ENCODE results near the gene HUWE1.
A peak's percentile ranks its signal among the peaks of the same experiment; 100 is the strongest.
"Not testable (repeated sequence)": the region's sequence is repeated elsewhere in the genome, so short reads cannot be mapped to it uniquely, and the experiment has no call there.

HUWE1 gene

GRCh38 chrX:53605004-53605403 lies 81.5 kb downstream of the HUWE1 start:
- no peak for FAIRE-seq

- no peak for FAIRE-seq
These were observed 86.6 kb downstream of the HUWE1 start for GRCh38 chrX:53599781-53600396.

DNA sequence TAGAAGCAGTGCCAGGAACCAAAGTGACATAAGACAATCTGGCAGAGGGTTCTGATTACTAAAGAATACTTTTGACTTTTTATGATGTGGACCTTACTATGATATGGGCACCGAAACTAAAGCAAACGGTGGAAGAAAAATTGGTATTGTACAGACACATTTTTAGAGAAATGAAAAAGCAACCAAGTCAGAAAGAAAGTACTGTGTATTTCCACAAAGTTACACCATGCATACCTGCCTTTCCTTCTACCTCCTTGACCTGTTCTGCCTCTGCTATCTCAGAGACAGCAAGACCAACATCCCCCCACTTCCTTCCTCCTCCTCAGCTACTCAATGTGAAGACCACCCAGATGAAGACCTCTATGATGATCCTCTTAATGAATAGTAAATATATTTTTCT lies 88.3 kb downstream of the HUWE1 start:
- no peak for FAIRE-seq

DNA sequence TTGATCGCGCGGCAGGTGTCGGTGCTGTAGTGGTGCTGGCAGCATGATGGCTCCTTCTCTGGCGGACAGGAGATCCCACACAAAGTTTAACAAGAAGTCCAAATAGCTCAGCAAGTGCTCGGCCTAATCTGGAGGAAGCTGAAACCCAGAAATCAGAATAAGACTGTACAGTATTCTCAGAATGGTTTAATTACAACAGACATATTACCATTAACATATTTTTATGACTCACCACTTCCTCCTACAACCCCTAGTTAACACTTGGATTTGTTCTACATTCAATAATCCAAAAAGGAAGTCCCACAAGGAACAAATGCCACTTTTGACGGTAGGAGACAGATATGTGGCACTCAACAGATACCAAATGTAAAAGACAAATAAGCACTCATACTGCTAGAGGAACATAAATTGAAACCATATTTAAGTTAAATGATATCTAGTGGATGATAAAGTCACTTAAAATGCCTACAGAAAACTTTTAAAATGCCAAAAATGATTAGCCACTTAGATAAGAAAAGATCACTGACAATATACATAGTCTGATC lies 91.2 kb downstream of the HUWE1 start:
- peak; percentile 95 for FAIRE-seq

- FAIRE-seq, result no peak
These were observed 92.2 kb downstream of the HUWE1 start for GRCh38 chrX:53594354-53594753.

GRCh38 chrX:53587795-53588420 lies 98.6 kb downstream of the HUWE1 start:
- no peak for FAIRE-seq

DNA sequence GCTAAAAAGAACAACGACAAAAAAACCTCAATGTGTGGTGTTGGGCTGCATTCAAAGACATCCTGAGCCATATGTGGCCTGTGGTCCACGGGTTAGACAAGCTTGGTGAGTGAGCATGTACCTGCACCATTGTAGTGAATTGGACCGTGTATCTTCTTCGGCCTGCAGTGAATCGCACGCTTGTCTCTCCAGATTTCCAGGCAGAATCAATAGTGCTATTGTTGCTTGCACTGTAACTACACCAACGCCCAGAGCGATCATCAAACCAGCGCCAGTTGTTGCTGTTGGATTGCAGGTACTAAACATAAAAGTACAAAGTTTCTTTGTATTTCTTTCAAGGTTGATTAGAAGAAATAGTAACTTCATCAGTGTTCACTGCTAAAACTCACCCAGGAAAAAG lies 101.6 kb downstream of the HUWE1 start:
- no peak for FAIRE-seq

- FAIRE-seq, result no peak
These were observed 102.9 kb downstream of the HUWE1 start for GRCh38 chrX:53583571-53583970.

GRCh38 chrX:53580742-53581504 lies 105.6 kb downstream of the HUWE1 start:
- FAIRE-seq, result no peak

GRCh38 chrX:53571494-53571893 lies 115.0 kb downstream of the HUWE1 start:
- no peak for FAIRE-seq

DNA sequence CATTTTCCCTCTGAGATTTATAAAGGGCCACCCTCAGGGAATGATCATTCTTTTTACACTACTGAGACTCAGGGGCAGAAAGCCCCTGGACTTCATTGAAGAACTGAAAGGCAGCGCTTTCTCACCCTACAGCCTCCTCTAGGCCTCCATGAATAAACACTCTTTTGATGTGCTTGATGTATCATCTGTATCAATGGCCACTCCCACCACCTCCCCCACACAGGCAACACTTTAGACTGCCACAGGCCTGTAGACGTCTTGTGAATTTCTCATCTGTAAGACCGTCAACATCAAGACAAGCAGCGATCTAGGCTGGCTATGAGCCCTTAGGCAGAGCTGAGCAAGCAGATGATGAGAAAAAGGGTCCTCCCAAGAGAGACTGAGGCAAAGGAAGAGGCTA lies 123.2 kb downstream of the HUWE1 start:
- FAIRE-seq, result no peak

DNA sequence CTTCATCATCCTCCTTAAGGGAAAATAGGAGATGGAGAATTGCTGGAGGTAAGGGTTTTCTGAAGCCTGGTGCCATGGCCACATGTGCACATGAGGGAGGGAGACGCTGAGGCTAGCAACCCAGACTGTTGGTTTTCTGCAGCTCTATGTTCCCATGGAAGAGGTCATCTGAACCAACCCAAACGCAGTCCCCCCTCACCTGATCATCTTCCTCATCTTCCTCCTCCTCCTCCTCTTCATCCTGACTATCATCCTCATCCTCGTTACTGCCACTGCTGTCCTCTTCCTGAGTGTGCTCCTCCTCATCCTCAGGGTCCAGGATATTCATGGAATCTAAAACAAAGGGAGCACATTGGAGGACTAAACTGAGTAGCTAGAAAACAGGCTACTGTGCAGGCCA lies 124.6 kb downstream of the HUWE1 start:
- FAIRE-seq, result no peak

GRCh38 chrX:53558646-53559045 lies 127.9 kb downstream of the HUWE1 start:
- FAIRE-seq, result no peak

GRCh38 chrX:53556868-53557267 lies 129.7 kb downstream of the HUWE1 start:
- FAIRE-seq, result no peak

DNA sequence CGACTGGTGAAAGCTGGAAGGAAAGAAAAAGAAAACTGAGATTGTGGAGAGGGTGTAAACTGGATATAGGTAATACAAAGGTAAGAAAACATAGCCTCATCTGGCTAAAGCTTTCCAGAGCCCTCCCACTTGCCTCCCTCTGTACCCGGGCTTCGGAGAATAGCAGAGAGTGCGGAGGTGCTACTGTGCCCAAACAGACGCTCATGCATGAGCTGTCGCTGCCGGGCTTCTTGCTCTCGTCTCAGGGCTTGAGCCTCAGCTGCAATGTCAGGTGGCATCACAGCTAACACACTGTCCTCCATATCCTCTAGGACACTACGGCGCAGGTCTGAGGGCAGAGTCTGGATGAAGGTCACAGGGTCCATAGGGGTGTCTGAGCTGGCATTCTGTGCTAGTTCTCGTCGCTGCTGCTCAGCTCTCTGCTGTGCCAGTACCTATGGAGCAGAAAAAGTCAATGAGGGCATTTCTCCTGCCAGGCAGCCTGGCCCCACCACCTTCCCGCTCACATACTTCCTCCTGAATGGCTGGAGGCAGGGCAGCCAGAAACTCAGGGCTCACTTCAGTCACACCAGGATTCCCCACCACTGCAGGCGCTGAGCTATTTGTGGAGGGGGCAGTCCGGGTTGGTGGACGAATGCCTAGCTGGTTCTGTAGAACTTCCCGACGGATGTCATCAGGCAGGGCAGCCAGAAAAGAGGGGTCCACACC lies 135.6 kb downstream of the HUWE1 start:
- FAIRE-seq, result no peak

- no peak for FAIRE-seq
These were observed 138.9 kb downstream of the HUWE1 start for GRCh38 chrX:53547668-53548067.

DNA sequence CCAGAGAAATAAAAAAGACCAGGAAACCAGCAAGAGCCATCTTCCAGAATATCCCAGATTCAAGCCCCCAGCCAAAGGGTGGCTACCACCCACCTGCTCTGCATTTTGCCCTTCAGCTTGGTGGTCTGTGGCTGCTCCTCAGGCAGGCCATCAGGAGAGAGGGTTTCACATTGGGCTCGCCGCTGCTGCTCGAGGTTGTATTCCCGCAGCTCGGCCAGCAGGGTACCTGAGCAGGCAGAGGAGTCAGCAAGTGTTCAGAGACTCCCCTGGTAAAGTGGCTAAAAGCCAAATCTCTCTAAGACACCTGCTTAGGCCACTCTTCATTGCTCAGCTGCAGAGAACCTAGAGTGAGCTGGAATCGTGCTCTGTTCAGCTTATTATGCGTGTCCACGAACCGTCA lies 141.6 kb downstream of the HUWE1 start:
- FAIRE-seq, result no peak

- no peak for FAIRE-seq
These were observed 147.7 kb downstream of the HUWE1 start for GRCh38 chrX:53538781-53539180.

DNA sequence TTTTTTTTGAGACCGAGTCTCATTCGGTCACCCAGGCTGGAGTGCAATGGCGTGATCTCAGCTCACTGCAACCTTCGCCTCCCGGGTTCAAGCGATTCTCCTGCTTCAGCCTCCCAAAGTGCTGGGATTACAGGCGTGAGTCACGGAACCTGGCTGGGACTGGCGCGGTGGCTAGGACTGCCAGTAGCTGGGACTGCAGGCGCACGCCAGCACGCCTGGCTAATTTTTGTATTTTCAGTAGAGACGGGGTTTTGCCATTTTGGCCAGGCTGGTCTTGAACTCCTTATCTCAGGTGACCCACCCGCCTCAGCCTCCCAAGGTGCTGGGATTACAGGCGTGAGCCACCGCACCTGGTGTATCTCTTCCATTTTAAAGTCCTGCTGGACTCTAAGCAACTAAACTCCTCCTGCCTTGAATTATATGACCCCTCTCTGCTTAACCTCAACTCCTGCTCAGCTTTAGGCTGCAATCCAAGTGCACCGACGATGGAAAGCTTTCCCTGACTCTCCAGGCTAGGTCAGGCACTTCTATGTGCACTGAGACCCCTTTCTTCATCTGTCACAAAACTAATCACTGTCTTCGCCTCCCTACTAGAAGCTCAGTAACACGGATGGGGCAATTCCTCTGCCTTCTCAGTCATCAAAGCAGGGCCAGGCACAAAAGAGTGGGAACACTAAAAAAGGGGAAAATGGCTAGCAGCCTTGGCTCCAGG lies 155.1 kb downstream of the HUWE1 start:
- FAIRE-seq, result not testable (repeated sequence)

DNA sequence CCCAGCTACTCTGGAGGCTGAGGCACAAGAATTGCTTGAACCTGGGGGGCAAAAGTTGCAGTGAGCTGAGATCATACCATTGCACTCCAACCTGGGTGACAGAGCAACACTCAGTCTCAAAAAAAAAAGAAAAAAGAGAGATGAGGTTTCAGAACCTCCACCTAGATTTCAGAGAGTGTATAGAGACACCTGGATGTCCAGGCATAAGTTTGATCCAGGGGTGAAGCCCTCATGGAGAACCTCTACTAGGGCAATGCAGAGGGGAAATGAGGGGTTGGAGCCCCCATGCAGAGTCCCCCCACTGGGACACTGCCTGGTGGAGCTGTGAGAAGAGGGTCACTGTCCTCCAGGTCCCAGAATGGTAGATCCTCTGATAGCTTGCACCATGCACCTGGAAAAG lies 159.5 kb downstream of the HUWE1 start:
- no peak for FAIRE-seq

GRCh38 chrX:53511322-53511721 lies 175.2 kb downstream of the HUWE1 start:
- no peak for FAIRE-seq

- not testable (repeated sequence) for FAIRE-seq
These were observed 182.5 kb downstream of the HUWE1 start for GRCh38 chrX:53504035-53504434.

GRCh38 chrX:53494436-53494835 lies 192.1 kb downstream of the HUWE1 start:
- FAIRE-seq, result no peak
